Epithelial cell of prostate (primary cell): ENCODE data around the gene ZNF618.
"Not testable (repeated sequence)": the region's sequence is repeated elsewhere in the genome, so short reads cannot be mapped to it uniquely, and the experiment has no call there.

Experiments used
- DNase-seq: peaks from one replicate; pipeline ENCODE4 v3.0.0-alpha.2; 2011; ENCODE audit warnings: low read depth, low spot score
- H3K27ac ChIP-seq: fragments of 450-650 bp; 2 replicates; pipeline ENCODE4 v1.5.1; 2017; ENCODE audit warnings: mild to moderate bottlenecking

The ZNF618 gene

DNA sequence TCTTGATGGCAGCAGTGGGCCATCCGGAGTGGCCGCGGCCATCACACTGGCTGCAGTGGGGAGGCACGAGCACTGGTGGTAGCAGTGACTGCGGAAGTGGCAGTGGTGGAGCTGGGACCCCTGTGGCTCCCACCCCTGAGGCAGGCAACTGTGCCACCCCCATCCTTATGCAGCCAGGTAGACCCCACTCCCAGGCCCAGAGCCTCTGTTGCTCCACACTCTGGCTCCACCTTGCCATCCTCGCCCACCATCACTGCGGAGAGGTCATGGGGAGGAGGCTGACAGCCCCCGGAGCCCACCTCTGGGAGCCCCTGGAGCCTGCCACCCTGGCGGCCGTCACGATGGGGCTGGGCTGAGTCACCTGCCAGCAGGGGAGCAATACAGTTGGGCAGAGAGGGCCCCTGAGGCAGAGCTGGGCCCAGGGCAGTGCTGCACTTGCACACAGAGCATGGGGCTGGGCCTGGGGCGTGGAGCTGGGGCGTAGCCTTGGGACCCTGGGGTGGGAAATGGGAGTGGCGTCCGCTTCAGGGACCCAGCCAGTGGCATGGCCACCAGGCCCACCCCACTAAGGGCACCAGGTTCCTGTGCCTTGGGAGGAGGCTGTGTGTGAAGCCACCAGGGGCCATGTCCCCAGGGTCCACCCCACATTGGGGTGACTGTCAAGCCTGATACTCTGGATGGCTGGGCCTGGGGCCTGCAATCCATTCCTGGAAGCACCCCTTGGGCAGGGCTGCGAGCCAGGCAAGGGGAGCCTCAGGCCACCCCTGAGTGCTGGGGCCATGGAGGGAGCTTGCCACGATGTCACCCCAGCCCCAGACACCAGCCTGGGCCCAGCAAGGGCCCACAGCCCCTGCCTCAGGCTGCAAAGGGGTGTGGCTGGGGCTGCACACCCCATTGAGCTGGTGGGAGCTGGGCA is 194.3 kb downstream of the ZNF618 start:
- H3K27ac ChIP-seq: no peak overlapping the region
- DNase-seq: no peak

DNA sequence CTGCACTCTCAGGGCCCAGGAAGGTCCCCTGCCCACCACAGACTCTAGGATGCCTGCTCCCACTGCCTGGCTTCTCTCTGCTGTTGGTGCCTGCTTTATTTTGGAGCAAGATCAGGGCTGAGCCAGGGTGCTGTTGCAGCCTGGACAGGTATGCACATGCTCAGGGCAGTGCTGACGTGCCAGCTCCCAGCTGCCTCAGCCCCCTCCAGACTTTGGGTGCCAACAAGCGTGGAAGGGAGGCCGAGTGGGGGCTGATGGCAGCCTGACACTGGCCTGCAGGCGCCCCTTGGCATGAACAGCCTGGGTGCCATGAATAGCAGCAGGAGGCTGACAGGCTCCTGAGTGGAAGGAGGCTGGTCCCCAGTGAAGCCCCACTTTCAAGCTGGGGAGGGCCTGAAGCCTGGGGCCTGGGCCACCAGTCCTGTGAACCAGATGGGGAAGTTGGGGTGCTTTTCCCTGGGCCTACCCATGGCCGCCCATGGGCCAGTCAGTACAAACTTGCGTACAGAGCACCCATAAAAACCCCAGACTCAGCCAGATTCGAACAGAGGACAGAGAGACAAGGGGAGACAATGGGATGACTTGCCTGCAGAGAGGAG is 195.2 kb downstream of the ZNF618 start:
- DNase-seq: no peak

DNA sequence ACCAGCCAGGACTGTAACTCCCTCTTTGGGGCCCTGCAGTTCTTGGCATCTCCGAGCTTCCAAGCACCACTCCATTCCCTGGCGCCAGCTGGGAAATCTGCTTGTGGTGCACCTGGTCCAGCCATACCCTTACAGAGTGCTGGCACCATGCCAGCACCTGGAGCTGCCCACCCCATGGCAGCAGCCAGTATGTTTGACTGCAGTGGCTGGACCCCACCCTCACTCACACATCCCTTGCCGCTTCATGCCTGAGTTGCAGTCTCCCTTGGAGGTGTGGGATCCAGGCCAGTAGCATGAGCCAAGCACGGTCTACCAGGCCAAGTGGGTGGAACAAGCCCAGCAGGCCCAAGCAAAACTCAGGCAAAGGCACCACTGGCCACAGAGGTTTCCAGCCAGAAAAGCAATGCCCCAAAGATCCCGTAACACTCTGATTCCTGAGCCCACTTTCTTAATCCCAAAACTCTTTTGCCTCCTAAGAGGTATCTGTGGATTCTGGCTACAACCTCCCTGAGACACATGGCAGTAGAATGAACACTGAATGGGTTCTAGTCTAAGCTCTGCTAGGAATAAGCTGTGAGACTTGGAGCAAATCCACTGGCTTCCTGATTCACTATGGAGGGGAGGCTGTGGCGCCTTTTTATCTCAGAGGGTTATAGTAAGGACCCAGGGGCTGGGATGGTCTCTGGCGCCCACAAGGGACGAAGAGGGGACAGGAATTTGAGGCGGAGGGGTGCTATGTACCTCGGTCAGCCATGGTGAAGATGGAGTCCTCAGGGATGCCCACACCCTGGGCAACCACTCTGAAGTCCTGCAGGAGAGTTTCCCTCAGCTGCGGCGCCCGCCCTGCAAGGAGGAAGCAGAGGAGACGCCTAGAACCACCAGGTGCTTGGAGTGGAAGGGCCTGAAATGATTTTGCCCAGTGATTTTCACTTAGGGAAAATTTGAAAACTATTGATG is 196.4 kb downstream of the ZNF618 start:
- no peak overlapping the region for H3K27ac ChIP-seq
- DNase-seq: no peak

More for the DNA sequence above, 195.2 kb downstream of the ZNF618 start:
- H3K27ac ChIP-seq: no peak overlapping the region

- DNase-seq: no peak
- H3K27ac ChIP-seq: no peak overlapping the region
Observed at GRCh38 chr9:114075602-114076001, 199.5 kb downstream of the ZNF618 start.

GRCh38 chr9:114076237-114077161 is 200.4 kb downstream of the ZNF618 start:
- H3K27ac ChIP-seq: no peak overlapping the region
- DNase-seq: no peak

- no peak overlapping the region for H3K27ac ChIP-seq
- no peak for DNase-seq
Observed at GRCh38 chr9:114077162-114077837, 201.2 kb downstream of the ZNF618 start.

DNA sequence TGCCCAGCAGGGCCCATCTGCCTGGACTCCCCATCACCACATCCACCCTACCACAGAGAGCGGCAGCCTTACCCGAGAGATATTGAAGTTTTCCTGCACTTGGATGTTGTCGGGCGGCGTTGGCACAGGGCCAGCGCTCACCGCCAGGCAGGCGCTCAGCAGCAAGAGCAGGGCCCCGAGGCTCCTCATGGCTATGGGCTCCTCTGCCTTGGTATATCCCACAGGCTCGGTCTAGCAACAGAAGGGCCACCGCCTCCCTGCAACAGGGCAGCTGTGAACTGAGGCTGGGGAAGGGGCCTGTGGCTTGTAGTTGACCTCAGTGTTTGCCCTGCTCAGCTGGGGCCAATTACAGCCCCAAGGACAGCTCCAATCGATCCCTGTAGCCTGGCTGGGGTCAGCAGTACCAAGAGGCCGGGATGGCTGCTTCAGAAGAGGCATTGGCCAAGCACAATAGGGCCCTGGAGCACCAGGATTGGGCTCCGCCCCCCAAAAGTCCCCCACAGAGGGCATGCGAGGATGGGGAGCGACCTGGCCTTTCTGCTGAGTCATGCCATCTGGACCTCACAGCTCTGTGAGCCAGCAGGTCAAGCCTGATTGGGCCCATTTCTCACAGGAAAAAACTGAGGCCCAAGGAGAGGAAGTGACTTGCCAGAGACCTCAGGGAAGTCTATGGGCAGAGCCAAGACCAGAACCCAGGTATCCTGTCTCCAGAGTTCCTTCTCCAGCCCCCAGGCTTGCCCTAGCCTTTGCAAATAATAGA is 202.1 kb downstream of the ZNF618 start, which contains the start of gene AMBP:
TSS of gene AMBP (minus strand) at position 280 of the 760 bp plus-strand sequence. CDS start at position 189, 91 bp downstream.
- DNase-seq: no peak
- no peak within 1 kb of the TSS for H3K27ac ChIP-seq

DNA sequence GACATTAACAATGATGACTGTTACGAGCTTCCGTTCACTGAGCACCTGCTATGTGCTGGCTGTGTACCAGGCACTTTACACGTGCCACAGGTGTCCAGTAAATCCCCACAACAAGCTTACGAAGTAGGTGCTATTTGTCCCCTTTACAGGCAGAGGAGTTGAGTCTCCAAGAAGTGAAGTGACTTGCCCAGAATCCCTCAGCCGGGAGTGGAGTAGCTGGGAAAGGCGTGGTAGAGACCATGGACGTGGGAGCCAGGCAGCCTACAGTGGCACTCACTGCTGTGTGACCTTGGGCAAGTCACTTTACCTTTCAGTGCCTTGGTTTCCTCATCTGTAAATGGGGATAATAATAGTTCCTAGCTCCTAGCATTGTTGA is 202.7 kb downstream of the ZNF618 start:
- no peak overlapping the region for H3K27ac ChIP-seq
- DNase-seq: no peak

DNA sequence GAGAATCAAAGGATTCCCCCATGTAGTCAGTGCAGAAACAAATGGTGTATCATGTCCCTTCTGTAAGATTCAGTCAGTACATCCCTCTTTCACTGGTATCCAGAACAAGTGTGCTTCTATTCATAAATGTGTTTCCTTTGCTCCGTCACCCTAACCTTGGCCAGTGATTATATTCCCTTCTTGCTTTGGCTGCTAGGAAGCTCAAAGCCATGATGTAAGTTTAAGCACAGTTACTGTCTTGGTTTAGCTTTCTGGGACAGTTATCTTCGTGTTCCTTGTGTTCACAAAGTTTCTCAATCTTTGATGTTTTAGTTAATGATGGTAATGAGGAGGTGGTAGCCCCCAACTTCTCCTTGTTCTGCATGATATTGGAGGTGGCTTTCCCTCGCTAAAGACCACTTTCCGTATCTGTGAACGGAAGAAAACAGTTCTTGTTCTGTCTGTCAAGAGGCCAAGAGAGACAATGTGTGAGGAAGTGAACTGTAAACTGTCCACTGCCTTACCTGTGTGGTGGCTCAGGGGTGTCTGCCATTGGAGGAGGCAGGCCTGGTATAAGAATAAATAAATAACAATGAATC is 204.2 kb downstream of the ZNF618 start:
- H3K27ac ChIP-seq: no peak overlapping the region
- no peak for DNase-seq

- H3K27ac ChIP-seq: no peak overlapping the region
Observed at GRCh38 chr9:114080773-114081440, 204.8 kb downstream of the ZNF618 start.

GRCh38 chr9:114081441-114082016 is 205.4 kb downstream of the ZNF618 start:
- no peak overlapping the region for H3K27ac ChIP-seq
- DNase-seq: no peak

More at GRCh38 chr9:114080773-114081440, 204.8 kb downstream of the ZNF618 start:
- no peak for DNase-seq

GRCh38 chr9:114082017-114082762 is 206.1 kb downstream of the ZNF618 start:
- H3K27ac ChIP-seq: no peak overlapping the region
- DNase-seq: peak; percentile 36

DNA sequence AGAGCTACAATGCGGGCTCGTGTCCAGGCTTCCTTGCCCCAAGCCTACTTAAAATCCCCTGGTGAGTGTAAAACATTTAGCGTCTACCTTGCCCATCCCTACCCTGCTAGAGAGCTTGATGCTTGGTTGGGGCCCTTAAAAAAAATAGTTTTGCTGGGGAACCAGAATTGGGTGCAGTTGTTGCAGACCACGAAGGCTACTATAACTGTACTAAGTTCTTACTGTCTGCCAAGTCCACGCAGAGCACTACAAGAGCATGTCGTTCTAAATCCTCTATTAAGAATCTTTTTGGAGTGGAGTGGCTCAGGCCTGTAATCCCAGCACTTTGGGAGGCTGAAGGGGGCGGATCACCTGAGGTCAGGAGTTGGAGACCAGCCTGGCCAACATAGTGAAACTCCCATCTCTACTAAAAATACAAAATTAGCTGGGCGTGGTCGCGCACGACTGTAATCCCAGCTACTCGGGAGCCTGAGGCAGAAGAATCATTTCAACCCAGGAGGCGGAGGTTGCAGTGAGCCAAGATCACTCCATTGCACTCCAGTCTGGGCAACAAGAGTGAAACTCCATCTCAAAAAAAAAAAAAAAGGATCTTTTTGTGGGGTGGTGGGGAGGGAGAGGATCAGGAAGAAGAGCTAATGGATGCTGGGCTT is 206.8 kb downstream of the ZNF618 start:
- DNase-seq, H3K27ac ChIP-seq: not testable (repeated sequence)

DNA sequence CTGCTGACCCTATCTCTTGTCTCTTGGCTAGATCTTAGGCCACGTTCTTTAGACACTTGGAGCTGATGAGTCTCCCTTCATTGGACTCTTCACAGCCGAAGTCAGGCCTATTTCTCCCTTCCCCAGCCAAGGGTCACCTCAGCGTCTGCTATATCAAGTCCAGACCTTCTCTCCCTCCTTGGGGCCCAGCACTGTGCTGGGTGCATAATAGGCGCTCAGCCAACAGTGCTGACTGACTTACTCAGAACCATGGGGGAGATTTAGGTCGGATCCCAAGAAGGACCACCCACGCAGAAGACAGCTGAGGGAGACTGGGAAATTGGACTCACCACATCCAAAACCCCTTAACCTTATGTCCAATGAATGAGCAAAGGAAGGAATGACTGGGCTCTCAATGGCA is 207.6 kb downstream of the ZNF618 start:
- no peak overlapping the region for H3K27ac ChIP-seq
- DNase-seq: no peak

DNA sequence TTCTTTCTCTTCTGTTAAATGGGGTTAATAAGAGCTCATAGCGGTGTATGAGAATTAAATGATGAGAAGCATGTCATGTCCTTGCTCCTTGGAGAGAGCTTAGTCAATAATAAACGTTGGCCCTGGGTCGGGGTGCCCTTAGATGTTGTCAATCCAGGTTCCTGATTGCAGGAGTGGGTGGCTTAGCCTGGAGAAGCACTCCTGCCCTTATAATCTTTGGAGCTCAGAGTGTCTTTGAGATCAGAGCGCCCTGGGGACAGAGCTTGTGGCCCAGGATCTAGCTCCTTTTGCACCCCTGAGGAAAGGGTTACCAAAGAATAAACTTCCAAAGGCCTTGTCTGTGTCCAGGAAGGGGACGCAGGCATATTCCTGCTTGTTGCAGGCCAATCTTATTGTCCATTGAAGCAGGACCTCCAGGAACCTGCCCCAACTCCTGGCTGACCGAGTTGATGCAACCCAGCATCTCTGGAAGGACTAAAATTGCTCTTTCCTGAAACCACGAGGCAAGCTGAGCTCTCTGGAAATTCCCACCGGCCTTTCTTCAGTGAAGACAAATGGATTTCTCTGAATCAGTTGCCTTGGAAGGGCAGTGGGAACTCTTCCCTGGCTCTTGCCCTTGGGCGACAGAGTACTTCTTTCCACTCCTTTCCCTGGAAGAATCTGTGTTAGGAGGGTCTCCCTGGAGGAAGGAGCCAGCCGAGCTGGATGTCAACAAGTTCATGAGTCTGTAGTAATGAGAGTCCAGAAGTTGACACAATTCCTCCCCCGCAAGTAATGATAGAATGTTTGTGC is 208.4 kb downstream of the ZNF618 start:
- no peak for DNase-seq
- H3K27ac ChIP-seq: no peak overlapping the region
